ENCODE measurements around the gene CSH2.

Gene CSH2

DNA sequence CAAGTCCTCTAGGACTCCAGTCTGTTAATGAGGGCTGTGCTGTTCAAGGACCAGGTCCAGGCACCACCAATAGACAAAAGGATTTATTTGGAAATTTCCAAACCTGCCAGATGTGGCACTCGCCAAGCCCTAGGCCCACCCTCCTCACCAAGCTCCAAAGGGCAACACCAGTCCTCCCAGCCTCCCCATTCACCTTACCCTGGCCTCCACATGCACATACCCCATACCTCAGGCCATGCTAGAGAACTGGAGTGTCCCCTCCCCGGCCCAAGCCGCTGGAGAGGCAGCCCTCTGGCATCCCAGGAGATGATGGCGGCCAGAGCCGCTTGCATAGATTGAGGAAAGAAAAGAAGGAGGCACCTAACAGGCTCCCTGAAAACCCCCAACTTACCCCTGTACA lies 41.5 kb downstream of the CSH2 start:
- no peak for ATAC-seq
- TF ChIP-seq ZFP30 (CRISPR knock-in tag; IDR thresholded peaks at IDR 0.05): no peak
- TF ChIP-seq ZC3H10 (CRISPR knock-in tag; IDR thresholded peaks at IDR 0.05): no peak

DNA sequence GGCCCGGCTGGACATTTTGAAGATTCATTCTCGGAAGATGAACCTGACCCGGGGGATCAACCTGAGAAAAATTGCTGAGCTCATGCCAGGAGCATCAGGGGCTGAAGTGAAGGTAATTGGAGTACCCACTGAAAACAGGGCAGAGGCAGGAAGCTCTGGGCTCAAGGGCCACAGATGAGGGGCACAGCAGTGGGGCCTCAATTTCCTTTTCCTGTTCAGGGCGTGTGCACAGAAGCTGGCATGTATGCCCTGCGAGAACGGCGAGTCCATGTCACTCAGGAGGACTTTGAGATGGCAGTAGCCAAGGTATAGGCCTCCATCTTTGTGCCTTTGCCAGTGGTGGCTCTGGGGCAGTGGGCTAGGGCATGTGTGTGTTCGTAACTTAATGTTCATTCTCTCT lies 42.0 kb downstream of the CSH2 start:
- TF ChIP-seq POU6F1 (CRISPR knock-in tag; IDR thresholded peaks at IDR 0.05; ENCODE audit: borderline replicate concordance, low read depth): no peak
- no peak for TF ChIP-seq ZC3H10 (CRISPR knock-in tag; IDR thresholded peaks at IDR 0.05)
- TF ChIP-seq BACH2 (CRISPR knock-in tag; IDR thresholded peaks at IDR 0.05; ENCODE audit: borderline replicate concordance): no peak
- TF ChIP-seq CSRNP3 (CRISPR knock-in tag; IDR thresholded peaks at IDR 0.05): no peak
- TF ChIP-seq, protein P1, sequence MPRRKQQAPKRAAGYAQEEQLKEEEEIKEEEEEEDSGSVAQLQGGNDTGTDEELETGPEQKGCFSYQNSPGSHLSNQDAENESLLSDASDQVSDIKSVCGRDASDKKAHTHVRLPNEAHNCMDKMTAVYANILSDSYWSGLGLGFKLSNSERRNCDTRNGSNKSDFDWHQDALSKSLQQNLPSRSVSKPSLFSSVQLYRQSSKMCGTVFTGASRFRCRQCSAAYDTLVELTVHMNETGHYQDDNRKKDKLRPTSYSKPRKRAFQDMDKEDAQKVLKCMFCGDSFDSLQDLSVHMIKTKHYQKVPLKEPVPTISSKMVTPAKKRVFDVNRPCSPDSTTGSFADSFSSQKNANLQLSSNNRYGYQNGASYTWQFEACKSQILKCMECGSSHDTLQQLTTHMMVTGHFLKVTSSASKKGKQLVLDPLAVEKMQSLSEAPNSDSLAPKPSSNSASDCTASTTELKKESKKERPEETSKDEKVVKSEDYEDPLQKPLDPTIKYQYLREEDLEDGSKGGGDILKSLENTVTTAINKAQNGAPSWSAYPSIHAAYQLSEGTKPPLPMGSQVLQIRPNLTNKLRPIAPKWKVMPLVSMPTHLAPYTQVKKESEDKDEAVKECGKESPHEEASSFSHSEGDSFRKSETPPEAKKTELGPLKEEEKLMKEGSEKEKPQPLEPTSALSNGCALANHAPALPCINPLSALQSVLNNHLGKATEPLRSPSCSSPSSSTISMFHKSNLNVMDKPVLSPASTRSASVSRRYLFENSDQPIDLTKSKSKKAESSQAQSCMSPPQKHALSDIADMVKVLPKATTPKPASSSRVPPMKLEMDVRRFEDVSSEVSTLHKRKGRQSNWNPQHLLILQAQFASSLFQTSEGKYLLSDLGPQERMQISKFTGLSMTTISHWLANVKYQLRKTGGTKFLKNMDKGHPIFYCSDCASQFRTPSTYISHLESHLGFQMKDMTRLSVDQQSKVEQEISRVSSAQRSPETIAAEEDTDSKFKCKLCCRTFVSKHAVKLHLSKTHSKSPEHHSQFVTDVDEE (CRISPR knock-in tag; IDR thresholded peaks at IDR 0.05): no peak
- no peak for TF ChIP-seq ZNF8 (CRISPR knock-in tag; IDR thresholded peaks at IDR 0.05)
- TF ChIP-seq ZFP3 (CRISPR knock-in tag; IDR thresholded peaks at IDR 0.05): no peak
- ATAC-seq: no peak

DNA sequence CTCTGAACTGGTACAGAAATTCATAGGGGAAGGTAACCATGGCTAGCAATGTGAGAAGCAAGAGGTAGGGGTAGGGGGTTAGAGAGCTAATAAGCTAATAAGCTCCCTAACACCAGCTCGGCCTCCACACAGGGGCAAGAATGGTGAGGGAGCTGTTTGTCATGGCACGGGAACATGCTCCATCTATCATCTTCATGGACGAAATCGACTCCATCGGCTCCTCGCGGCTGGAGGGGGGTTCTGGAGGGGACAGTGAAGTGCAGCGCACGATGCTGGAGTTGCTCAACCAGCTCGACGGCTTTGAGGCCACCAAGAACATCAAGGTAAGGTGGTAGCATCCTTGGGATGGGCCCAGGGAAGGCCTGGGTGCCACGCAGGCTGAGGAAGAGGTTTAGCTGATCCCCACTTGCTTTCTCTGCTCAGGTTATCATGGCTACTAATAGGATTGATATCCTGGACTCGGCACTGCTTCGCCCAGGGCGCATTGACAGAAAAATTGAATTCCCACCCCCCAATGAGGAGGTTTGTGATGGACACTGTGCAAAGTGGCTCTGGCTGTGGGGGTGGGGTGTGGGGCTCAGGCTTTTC lies 42.5 kb downstream of the CSH2 start:
- ATAC-seq: no peak
- TF ChIP-seq TOX (CRISPR knock-in tag; IDR thresholded peaks at IDR 0.05; ENCODE audit: borderline replicate concordance) (no peak), GLIS3 (CRISPR knock-in tag; IDR thresholded peaks at IDR 0.05) (no peak), PPARA (CRISPR knock-in tag; IDR thresholded peaks at IDR 0.05; ENCODE audit: borderline replicate concordance) (no peak), ESRRG (CRISPR knock-in tag; IDR thresholded peaks at IDR 0.05) (no peak), ISL1 (CRISPR knock-in tag; IDR thresholded peaks at IDR 0.05) (no peak), ZFP3 (CRISPR knock-in tag; IDR thresholded peaks at IDR 0.05) (no peak), TCF4 (CRISPR knock-in tag; IDR thresholded peaks at IDR 0.05; ENCODE audit: borderline replicate concordance) (no peak), ZC3H10 (CRISPR knock-in tag; IDR thresholded peaks at IDR 0.05) (no peak), ZNF565 (CRISPR knock-in tag; conservative IDR thresholded peaks at IDR 0.05; ENCODE audit: low read depth) (no peak), RARB (CRISPR knock-in tag; IDR thresholded peaks at IDR 0.05) (no peak), ZNF70 (CRISPR knock-in tag; IDR thresholded peaks at IDR 0.05) (no peak), OSR1 (CRISPR knock-in tag; IDR thresholded peaks at IDR 0.05) (no peak), ZNF8 (CRISPR knock-in tag; IDR thresholded peaks at IDR 0.05) (no peak), BACH2 (CRISPR knock-in tag; IDR thresholded peaks at IDR 0.05; ENCODE audit: borderline replicate concordance) (no peak), CSDC2 (CRISPR knock-in tag; IDR thresholded peaks at IDR 0.05) (no peak), POU6F1 (CRISPR knock-in tag; IDR thresholded peaks at IDR 0.05; ENCODE audit: borderline replicate concordance, low read depth) (no peak)
- TF ChIP-seq, protein P1 (CRISPR knock-in tag; IDR thresholded peaks at IDR 0.05): no peak
- TF ChIP-seq, protein P2, sequence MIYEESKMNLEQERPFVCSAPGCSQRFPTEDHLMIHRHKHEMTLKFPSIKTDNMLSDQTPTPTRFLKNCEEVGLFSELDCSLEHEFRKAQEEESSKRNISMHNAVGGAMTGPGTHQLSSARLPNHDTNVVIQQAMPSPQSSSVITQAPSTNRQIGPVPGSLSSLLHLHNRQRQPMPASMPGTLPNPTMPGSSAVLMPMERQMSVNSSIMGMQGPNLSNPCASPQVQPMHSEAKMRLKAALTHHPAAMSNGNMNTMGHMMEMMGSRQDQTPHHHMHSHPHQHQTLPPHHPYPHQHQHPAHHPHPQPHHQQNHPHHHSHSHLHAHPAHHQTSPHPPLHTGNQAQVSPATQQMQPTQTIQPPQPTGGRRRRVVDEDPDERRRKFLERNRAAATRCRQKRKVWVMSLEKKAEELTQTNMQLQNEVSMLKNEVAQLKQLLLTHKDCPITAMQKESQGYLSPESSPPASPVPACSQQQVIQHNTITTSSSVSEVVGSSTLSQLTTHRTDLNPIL (CRISPR knock-in tag; IDR thresholded peaks at IDR 0.05; ENCODE audit: low read depth): no peak
